AG04449 (cell line): ENCODE measurements around the gene ITGA11.

ENCODE experiments used
- CTCF ChIA-PET: fragments of 350-600 bp; formaldehyde crosslinking; extraction: SDS; loops from one replicate; lab custom pipeline; 2021; ENCODE audit warnings: antibody characterized with exemption; lab: Yijun Ruan, JAX
- POLR2A ChIA-PET: fragments of 400-600, 350-600 bp; formaldehyde crosslinking; extraction: SDS; loops from one replicate; lab custom pipeline; 2020; ENCODE audit warnings: antibody characterized with exemption, inconsistent platforms; lab: Yijun Ruan, JAX
- DNase-seq: peaks from one replicate; pipeline ENCODE4 v3.0.0-alpha.2; 2010; ENCODE audit warnings: low read depth, low spot score
- H3K4me3 ChIP-seq: 2 replicates; pipeline ENCODE4 v1.5.1; 2011; ENCODE audit warnings: low read depth, mild to moderate bottlenecking, control low read depth, low read length
- TF ChIP-seq, protein P1 (sequence below): IDR thresholded peaks from one replicate; pipeline ENCODE4 v1.5.1; 2011; ENCODE audit warnings: mild to moderate bottlenecking, moderate library complexity, low read length, control low read depth, inconsistent platforms; ENCODE audit not compliant: insufficient read depth; ENCODE audit errors: missing control alignments

Gene ITGA11

DNA sequence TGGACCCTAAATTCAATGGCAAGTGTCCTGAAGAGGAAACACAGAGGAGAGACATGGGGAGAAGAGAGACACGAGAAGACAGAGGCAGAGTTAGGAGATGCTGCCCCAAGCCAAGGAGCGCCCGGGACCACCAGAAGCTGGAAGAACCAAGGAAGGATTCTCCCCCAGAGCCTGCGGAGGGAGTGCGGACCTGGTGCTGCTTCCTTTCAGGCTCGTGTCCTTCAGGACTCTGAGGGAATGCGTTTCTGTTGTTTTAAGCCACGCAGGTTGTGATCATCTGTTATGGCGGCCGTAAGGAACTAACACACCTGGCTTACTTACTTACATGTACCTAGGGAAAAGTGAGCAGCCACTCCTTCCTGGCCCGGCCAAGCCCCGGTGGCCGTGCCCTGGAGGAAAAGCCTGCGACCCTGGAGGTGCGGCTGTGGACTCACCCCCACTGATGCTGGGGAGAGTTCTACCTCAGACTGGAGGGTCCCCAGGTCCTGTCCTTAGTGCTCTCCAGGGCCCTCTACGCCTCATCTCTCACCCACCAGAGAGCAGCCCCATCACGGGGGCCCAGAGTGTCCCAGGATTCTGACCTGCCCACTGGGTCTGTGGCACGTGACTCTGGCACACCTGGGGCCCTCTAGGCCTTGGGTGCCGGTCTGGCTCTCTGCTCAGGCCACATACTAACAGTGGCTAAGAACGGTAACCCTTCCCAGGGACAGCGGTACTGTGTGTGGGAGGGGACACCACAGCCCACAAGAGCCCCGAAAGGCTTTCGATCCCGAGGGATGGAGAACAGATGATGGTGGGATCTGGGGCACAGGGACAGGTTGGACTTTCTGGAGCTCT lies 61.8 kb downstream of the ITGA11 start:
- no peak overlapping the region for H3K4me3 ChIP-seq
- TF ChIP-seq, protein P1, sequence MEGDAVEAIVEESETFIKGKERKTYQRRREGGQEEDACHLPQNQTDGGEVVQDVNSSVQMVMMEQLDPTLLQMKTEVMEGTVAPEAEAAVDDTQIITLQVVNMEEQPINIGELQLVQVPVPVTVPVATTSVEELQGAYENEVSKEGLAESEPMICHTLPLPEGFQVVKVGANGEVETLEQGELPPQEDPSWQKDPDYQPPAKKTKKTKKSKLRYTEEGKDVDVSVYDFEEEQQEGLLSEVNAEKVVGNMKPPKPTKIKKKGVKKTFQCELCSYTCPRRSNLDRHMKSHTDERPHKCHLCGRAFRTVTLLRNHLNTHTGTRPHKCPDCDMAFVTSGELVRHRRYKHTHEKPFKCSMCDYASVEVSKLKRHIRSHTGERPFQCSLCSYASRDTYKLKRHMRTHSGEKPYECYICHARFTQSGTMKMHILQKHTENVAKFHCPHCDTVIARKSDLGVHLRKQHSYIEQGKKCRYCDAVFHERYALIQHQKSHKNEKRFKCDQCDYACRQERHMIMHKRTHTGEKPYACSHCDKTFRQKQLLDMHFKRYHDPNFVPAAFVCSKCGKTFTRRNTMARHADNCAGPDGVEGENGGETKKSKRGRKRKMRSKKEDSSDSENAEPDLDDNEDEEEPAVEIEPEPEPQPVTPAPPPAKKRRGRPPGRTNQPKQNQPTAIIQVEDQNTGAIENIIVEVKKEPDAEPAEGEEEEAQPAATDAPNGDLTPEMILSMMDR = no peak
- ChIA-PET CTCF (interaction anchor here (1.4 to 2.3 kb wide), 2 partner anchors 9 to 14 kb away, joined by 3 to 7 read pairs; no protein-coding TSS in a partner anchor), POLR2A (no interaction called here)
- no peak for DNase-seq

DNA sequence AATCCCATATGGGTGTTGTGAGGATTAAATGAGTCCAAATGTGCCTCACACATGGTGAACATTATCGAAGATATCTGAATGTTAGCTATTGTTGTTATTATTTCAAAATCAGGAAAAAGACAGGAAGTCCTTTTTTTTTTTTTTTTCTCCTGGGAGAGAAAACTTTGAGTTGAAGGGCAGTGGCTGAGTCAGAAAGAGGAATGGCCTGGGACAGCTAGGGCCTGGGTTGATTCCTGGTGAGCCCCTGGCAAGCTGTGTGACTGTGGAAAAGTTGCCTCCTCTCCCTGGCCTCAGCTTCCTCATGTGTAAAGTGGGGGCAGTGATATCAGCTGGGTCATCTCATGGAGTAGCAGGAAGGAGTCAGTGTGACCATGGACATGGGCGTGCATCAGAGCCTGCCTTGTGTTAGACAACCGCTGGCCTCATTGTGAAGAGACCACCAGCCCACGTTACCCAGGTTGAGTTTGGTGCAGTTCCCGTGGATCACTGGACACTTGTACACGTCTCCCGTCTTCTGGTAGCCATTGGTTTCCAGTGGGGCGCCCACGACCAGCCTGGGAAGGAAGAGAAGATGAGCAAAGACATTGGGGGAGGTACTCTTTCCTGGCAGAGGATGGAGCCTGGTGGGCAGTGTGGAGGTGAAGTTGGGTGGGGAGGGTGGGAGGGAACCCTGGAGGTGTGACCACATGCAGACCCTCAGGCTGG lies 63.1 kb downstream of the ITGA11 start:
- CTCF ChIA-PET = interaction anchor here (0.6 to 1.8 kb wide), 4 partner anchors 15 to 194 kb away, joined by 3 to 5 read pairs (median 3); no protein-coding TSS in a partner anchor
- TF ChIP-seq, protein P1 = no peak
- POLR2A ChIA-PET = interaction anchor here (0.9 to 1.2 kb wide), 3 partner anchors 9 to 16 kb away, joined by 3 to 4 read pairs (median 3); no protein-coding TSS in a partner anchor
- H3K4me3 ChIP-seq = no peak overlapping the region
- DNase-seq = no peak

DNA sequence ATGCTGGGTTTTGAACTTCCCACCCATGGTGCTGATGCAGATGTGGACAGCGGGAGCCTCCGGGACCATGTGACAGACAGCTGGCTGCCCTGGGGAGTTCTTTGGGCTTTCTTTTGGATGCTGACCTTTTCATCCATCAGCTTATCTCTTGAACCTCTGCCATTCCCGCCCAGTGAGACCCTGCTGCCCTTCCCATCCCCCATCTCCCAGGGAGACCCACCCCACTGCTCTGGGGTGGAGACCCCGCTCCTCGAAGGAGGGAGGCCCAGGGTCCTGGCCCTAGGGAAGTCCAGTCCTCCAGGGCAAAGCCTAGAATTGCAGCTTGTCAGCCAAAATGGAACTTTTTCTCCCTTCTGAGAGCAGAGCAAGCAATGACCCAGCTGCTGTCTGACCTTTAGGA lies 64.0 kb downstream of the ITGA11 start:
- ChIA-PET POLR2A (interaction anchor here (1.2 kb wide), 1 partner anchor 15 kb away, joined by 3 read pairs; no protein-coding TSS in a partner anchor), CTCF (interaction anchor here (0.6 to 1.8 kb wide), 4 partner anchors 9 to 182 kb away, joined by 3 to 5 read pairs (median 4); no protein-coding TSS in a partner anchor)
- no peak overlapping the region for H3K4me3 ChIP-seq
- TF ChIP-seq, protein P1 = no peak
- DNase-seq = no peak

DNA sequence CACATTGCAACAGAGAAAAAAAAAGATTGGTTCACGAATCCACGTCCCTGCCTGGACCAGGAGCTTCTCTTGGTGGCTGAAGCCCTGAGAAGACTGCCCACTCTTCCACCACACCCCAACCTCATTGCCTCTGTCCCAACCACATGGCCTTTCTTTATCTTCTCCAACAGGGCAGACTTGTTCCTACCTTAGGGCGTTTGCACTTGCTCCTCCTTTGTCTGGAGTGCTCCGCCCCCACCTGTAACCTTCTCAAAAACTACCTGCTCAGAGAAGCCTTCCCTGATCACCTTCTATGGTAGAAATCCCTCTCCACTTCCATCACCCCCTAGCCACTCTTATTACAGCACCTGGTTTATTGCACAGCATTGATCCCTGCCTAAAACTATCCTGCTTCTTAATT lies 64.7 kb downstream of the ITGA11 start:
- ChIA-PET POLR2A (no interaction called here), CTCF (interaction anchor here (1.2 kb wide), 1 partner anchor 9 kb away, joined by 4 read pairs; no protein-coding TSS in a partner anchor)
- TF ChIP-seq, protein P1 = no peak
- no peak overlapping the region for H3K4me3 ChIP-seq
- DNase-seq = no peak

DNA sequence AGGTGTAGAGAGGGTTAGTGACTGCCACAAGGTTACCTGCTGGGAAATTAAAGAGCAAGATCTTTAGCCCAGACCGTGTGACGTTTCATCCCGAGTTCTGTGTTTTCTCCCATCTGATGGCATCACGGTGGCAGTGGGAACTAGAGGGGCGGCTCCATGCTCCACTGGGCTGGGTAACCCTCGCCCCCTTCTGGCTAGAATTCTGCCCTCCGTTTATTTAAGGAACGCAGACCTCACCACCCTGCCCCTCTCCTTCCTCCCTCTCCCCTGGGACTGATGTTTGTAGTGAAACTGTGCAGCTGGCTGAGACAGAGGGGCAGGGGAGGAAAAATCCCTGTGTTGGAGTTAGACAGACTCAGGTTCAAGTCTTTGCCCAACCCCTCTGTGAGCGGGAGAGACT lies 65.6 kb downstream of the ITGA11 start:
- no peak overlapping the region for H3K4me3 ChIP-seq
- TF ChIP-seq, protein P1 = no peak
- no peak for DNase-seq
- ChIA-PET CTCF (interaction anchor here (1.3 kb wide), 1 partner anchor 8 kb away, joined by 4 read pairs; no protein-coding TSS in a partner anchor), POLR2A (no interaction called here)
